HEK293 (cell line): Measurements from ENCODE around the gene EML1.

Source experiments
- CTCF ChIA-PET: fragments of 350-600 bp; formaldehyde crosslinking; extraction: SDS; loops from one replicate; lab custom pipeline; 2021; ENCODE audit warnings: antibody characterized with exemption; lab: Yijun Ruan, JAX
- POLR2A ChIA-PET: fragments of 300-600 bp; formaldehyde crosslinking; extraction: SDS; loops from one replicate; lab custom pipeline; 2020; ENCODE audit warnings: antibody characterized with exemption, inconsistent platforms; lab: Yijun Ruan, JAX
- H3K27ac ChIP-seq: fragments of 200-500 bp; sonication (Bioruptor generic); 2 replicates; pipeline ENCODE4 v1.5.1; 2014; ENCODE audit warnings: low read depth, low read length, control low read depth, inconsistent platforms; ENCODE audit errors: extremely low read depth
- H3K36me3 ChIP-seq, 2 experiments: fragments of 200-500 bp in 1 of 2; sonication (Bioruptor generic) in 1 of 2; 1 replicate in 1 of 2; 2 replicates in 1 of 2; pipeline ENCODE4 v1.5.1; 2014 to 2017; ENCODE audit warnings: inconsistent platforms in 2 of 2, low read length in 2 of 2; ENCODE audit not compliant: control insufficient read depth in 2 of 2, insufficient read depth in 1 of 2
- H3K4me1 ChIP-seq: fragments of 200-500 bp; sonication (Bioruptor generic); 2 replicates; pipeline ENCODE4 v1.5.1; 2014; ENCODE audit warnings: mild to moderate bottlenecking, low read length, inconsistent platforms; ENCODE audit not compliant: control insufficient read depth, insufficient read depth
- H3K4me3 ChIP-seq: 2 replicates; pipeline ENCODE4 v1.5.1; 2011; ENCODE audit warnings: low read depth, mild to moderate bottlenecking, control low read depth, low read length, moderate library complexity
- H3K9me3 ChIP-seq: fragments of 200-500 bp; sonication (Bioruptor generic); 2 replicates; pipeline ENCODE4 v1.5.1; 2014; ENCODE audit warnings: low read depth, low read length, inconsistent platforms; ENCODE audit not compliant: control insufficient read depth, insufficient read depth
- GLIS1 ChIP-seq: fragments of 450-650 bp; formaldehyde crosslinking; IDR thresholded peaks from 2 replicates; pipeline ENCODE4 v1.5.1; 2016; ENCODE audit warnings: missing biosample characterization, missing genetic modification characterization
- GLIS2 ChIP-seq: fragments of 450-650 bp; formaldehyde crosslinking; IDR thresholded peaks from 2 replicates; pipeline ENCODE4 v1.5.1; 2016; ENCODE audit warnings: missing biosample characterization, missing genetic modification characterization
- HOXA7 ChIP-seq: sonication (generic); formaldehyde crosslinking; IDR thresholded peaks from 2 replicates; pipeline ENCODE4 v1.8.1; 2022; ENCODE audit warnings: missing genetic modification reagents, borderline replicate concordance
- HOXC10 ChIP-seq: sonication (generic); formaldehyde crosslinking; IDR thresholded peaks from 2 replicates; pipeline ENCODE4 v1.8.1; 2023; ENCODE audit warnings: mild to moderate bottlenecking, missing genetic modification reagents
- MYNN ChIP-seq: fragments of 450-650 bp; formaldehyde crosslinking; IDR thresholded peaks from 2 replicates; pipeline ENCODE4 v1.5.1; 2016; ENCODE audit warnings: missing biosample characterization, missing genetic modification characterization, borderline replicate concordance
- ZBTB17 ChIP-seq: fragments of 450-650 bp; formaldehyde crosslinking; IDR thresholded peaks from 2 replicates; pipeline ENCODE4 v1.5.1; 2016; ENCODE audit warnings: missing biosample characterization, missing genetic modification characterization
- ZBTB21 ChIP-seq: fragments of 450-650 bp; formaldehyde crosslinking; IDR thresholded peaks from 2 replicates; pipeline ENCODE4 v1.5.1; 2017; ENCODE audit warnings: missing biosample characterization, missing genetic modification characterization
- ZBTB48 ChIP-seq: fragments of 450-650 bp; formaldehyde crosslinking; IDR thresholded peaks from 2 replicates; pipeline ENCODE4 v1.5.1; 2016; ENCODE audit warnings: missing biosample characterization, missing genetic modification characterization
- ZFHX2 ChIP-seq: fragments of 450-650 bp; formaldehyde crosslinking; conservative IDR thresholded peaks from 2 replicates; pipeline ENCODE4 v1.5.1; 2016; ENCODE audit warnings: missing biosample characterization, missing genetic modification characterization
- ZFP37 ChIP-seq: fragments of 450-650 bp; formaldehyde crosslinking; IDR thresholded peaks from 2 replicates; pipeline ENCODE4 v1.5.1; 2016; ENCODE audit warnings: missing biosample characterization, missing genetic modification characterization
- ZFP69B ChIP-seq: fragments of 450-650 bp; formaldehyde crosslinking; IDR thresholded peaks from 2 replicates; pipeline ENCODE4 v1.5.1; 2016; ENCODE audit warnings: missing biosample characterization, missing genetic modification characterization
- ZNF114 ChIP-seq: fragments of 450-650 bp; formaldehyde crosslinking; IDR thresholded peaks from 2 replicates; pipeline ENCODE4 v1.5.0; 2017; ENCODE audit warnings: missing biosample characterization, missing genetic modification characterization
- ZNF132 ChIP-seq: fragments of 450-650 bp; formaldehyde crosslinking; IDR thresholded peaks from 2 replicates; pipeline ENCODE4 v1.5.1; 2017; ENCODE audit warnings: missing biosample characterization, missing genetic modification characterization, borderline replicate concordance
- ZNF133 ChIP-seq: fragments of 450-650 bp; formaldehyde crosslinking; IDR thresholded peaks from 2 replicates; pipeline ENCODE4 v1.5.1; 2016; ENCODE audit warnings: missing biosample characterization, missing genetic modification characterization
- ZNF2 ChIP-seq: fragments of 450-650 bp; formaldehyde crosslinking; IDR thresholded peaks from 2 replicates; pipeline ENCODE4 v1.5.1; 2016; ENCODE audit warnings: missing biosample characterization, missing genetic modification characterization
- ZNF335 ChIP-seq: fragments of 450-650 bp; formaldehyde crosslinking; conservative IDR thresholded peaks from 2 replicates; pipeline ENCODE4 v1.5.1; 2016; ENCODE audit warnings: missing biosample characterization, missing genetic modification characterization
- ZNF514 ChIP-seq: fragments of 450-650 bp; formaldehyde crosslinking; IDR thresholded peaks from 2 replicates; pipeline ENCODE4 v1.5.1; 2016; ENCODE audit warnings: missing biosample characterization, missing genetic modification characterization
- ZNF555 ChIP-seq: fragments of 450-650 bp; formaldehyde crosslinking; conservative IDR thresholded peaks from 2 replicates; pipeline ENCODE4 v1.5.1; 2017; ENCODE audit warnings: missing biosample characterization, mild to moderate bottlenecking, missing genetic modification characterization, inconsistent platforms
- ZNF670 ChIP-seq: fragments of 450-650 bp; formaldehyde crosslinking; IDR thresholded peaks from 2 replicates; pipeline ENCODE4 v1.5.1; 2016; ENCODE audit warnings: missing biosample characterization, missing genetic modification characterization, low read depth
- ZNF677 ChIP-seq: fragments of 450-650 bp; IDR thresholded peaks from 2 replicates; pipeline ENCODE4 v1.5.0; 2018; ENCODE audit warnings: missing biosample characterization, mild to moderate bottlenecking, missing genetic modification characterization, moderate library complexity
- ZNF707 ChIP-seq: fragments of 450-650 bp; formaldehyde crosslinking; IDR thresholded peaks from 2 replicates; pipeline ENCODE4 v1.5.1; 2016; ENCODE audit warnings: missing biosample characterization, missing genetic modification characterization
- ZNF768 ChIP-seq: fragments of 450-650 bp; formaldehyde crosslinking; IDR thresholded peaks from 2 replicates; pipeline ENCODE4 v1.5.1; 2018; ENCODE audit warnings: missing biosample characterization, mild to moderate bottlenecking, missing genetic modification characterization
- ZSCAN23 ChIP-seq: fragments of 450-650 bp; formaldehyde crosslinking; IDR thresholded peaks from 2 replicates; pipeline ENCODE4 v1.5.1; 2016; ENCODE audit warnings: missing biosample characterization, missing genetic modification characterization
- ZSCAN30 ChIP-seq: fragments of 450-650 bp; IDR thresholded peaks from 2 replicates; pipeline ENCODE4 v1.5.1; 2018; ENCODE audit warnings: missing biosample characterization, mild to moderate bottlenecking, missing genetic modification characterization, moderate library complexity
- ZXDB ChIP-seq: fragments of 450-650 bp; formaldehyde crosslinking; IDR thresholded peaks from 2 replicates; pipeline ENCODE4 v1.5.1; 2016; ENCODE audit warnings: missing biosample characterization, missing genetic modification characterization
- TF ChIP-seq, protein P1 (sequence below): fragments of 450-650 bp; formaldehyde crosslinking; optimal IDR thresholded peaks from 2 replicates; pipeline ENCODE3; 2016; ENCODE audit warnings: missing biosample characterization, mild to moderate bottlenecking, missing genetic modification characterization
- TF ChIP-seq, protein P2 (sequence below): fragments of 450-650 bp; formaldehyde crosslinking; IDR thresholded peaks from 2 replicates; pipeline ENCODE4 v1.5.1; 2017; ENCODE audit warnings: missing biosample characterization, missing genetic modification characterization
- TF ChIP-seq, protein P3 (sequence below): fragments of 450-650 bp; formaldehyde crosslinking; IDR thresholded peaks from 2 replicates; pipeline ENCODE4 v1.5.1; 2016; ENCODE audit warnings: missing biosample characterization, missing genetic modification characterization
- TF ChIP-seq, protein P4 (sequence below): fragments of 450-650 bp; formaldehyde crosslinking; IDR thresholded peaks from 2 replicates; pipeline ENCODE4 v1.5.1; 2016; ENCODE audit warnings: missing biosample characterization, missing genetic modification characterization
- TF ChIP-seq, protein P5 (sequence below): fragments of 450-650 bp; formaldehyde crosslinking; IDR thresholded peaks from 2 replicates; pipeline ENCODE4 v1.5.1; 2016; ENCODE audit warnings: missing biosample characterization, missing genetic modification characterization
- TF ChIP-seq, protein P6 (sequence below): fragments of 450-650 bp; IDR thresholded peaks from 2 replicates; pipeline ENCODE4 v1.5.1; 2018; ENCODE audit warnings: missing biosample characterization, mild to moderate bottlenecking, missing genetic modification characterization

EML1 gene

DNA sequence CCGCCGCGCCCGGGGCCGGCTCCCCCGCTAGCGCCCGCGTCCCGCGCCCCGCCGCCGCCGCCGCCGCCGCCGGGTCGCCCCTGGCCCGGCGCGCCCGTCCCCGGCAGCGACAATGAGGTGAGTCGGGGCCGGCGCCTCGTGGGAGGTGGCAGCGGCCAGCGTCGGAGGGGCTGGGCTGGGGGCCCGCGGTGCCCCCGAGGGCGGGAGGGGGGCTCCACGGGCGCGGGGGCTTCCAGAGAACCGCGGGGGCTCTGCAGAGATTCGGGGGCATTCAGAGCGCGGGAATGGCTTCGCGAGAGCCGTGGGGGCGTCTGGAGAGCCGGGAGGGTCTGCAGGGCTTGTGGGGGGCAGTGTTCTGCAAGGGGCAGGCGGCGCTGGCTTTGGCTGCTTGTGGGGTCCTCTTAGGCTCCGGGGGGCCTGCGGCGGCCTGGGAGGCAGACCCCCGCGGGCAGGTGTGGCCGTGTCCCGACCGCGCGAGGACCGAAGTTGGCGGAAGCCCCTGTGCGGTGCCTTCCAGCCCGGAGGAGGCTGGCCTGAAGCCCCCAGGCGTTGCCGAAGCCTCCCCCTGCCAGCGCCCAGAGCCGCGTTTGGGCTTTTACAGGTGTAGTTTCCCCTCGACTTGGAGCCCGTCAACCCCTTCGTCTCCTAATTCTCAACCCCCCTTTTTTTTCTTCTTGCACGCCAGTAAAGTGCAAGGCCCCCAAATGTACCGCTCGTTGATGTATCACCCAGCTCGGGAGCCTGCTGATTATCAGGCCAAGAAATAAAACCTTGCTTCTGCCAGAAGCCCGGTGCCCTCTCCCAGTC is 178.9 kb downstream of the EML1 start:
- Histone ChIP-seq H3K9me3 (no peaks in the 10 kb centered on the region; the same call in 1 of the 2 replicates), H3K4me3 (peak overlapping the region; percentile 87), H3K27ac (peak overlapping the region; percentile 82), H3K4me1 (no peaks in the 10 kb centered on the region), H3K36me3 (0 out of 3 replicates have a peak, but pooled peaks cover 0 to 3% of the 10 kb centered on the region in 2 experiments)
- ChIA-PET POLR2A (interaction anchor here (1.2 kb wide), 1 partner anchor 491 kb away, joined by 5 read pairs; the partner anchor contains the start of genes CCNK and SETD3), CTCF (interaction anchor here (0.6 to 0.7 kb wide), 3 partner anchors 23 to 346 kb away, joined by 3 to 4 read pairs (median 3); no protein-coding TSS in a partner anchor)
- TF ChIP-seq, protein P1, sequence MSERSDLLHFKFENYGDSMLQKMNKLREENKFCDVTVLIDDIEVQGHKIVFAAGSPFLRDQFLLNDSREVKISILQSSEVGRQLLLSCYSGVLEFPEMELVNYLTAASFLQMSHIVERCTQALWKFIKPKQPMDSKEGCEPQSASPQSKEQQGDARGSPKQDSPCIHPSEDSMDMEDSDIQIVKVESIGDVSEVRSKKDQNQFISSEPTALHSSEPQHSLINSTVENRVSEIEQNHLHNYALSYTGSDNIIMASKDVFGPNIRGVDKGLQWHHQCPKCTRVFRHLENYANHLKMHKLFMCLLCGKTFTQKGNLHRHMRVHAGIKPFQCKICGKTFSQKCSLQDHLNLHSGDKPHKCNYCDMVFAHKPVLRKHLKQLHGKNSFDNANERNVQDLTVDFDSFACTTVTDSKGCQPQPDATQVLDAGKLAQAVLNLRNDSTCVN (tag by site-specific recombination) = peak; percentile 41
- TF ChIP-seq ZBTB21 (tag by site-specific recombination) = no peak
- no peak for TF ChIP-seq ZNF677 (tag by site-specific recombination)
- TF ChIP-seq ZNF707 (tag by site-specific recombination) = no peak
- TF ChIP-seq ZSCAN23 (tag by site-specific recombination) = no peak
- TF ChIP-seq, protein P2, sequence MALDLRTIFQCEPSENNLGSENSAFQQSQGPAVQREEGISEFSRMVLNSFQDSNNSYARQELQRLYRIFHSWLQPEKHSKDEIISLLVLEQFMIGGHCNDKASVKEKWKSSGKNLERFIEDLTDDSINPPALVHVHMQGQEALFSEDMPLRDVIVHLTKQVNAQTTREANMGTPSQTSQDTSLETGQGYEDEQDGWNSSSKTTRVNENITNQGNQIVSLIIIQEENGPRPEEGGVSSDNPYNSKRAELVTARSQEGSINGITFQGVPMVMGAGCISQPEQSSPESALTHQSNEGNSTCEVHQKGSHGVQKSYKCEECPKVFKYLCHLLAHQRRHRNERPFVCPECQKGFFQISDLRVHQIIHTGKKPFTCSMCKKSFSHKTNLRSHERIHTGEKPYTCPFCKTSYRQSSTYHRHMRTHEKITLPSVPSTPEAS (tag by site-specific recombination) = no peak
- 0 out of 2 replicates have a peak, but pooled peaks have one; percentile 38 for TF ChIP-seq ZXDB (tag by site-specific recombination)
- TF ChIP-seq GLIS2 = peak; percentile 99
- TF ChIP-seq ZNF768 (tag by site-specific recombination) = no peak
- TF ChIP-seq ZNF133 (tag by site-specific recombination) = no peak
- TF ChIP-seq MYNN (tag by site-specific recombination) = no peak
- TF ChIP-seq ZNF2 = no peak
- no peak for TF ChIP-seq ZNF114
- TF ChIP-seq ZFP37 (tag by site-specific recombination) = no peak
- TF ChIP-seq, protein P3, sequence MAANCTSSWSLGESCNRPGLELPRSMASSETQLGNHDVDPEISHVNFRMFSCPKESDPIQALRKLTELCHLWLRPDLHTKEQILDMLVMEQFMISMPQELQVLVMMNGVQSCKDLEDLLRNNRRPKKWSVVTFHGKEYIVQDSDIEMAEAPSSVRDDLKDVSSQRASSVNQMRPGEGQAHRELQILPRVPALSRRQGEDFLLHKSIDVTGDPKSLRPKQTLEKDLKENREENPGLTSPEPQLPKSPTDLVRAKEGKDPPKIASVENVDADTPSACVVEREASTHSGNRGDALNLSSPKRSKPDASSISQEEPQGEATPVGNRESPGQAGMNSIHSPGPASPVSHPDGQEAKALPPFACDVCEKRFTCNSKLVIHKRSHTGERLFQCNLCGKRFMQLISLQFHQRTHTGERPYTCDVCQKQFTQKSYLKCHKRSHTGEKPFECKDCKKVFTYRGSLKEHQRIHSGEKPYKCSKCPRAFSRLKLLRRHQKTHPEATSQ (tag by site-specific recombination) = no peak
- TF ChIP-seq ZFHX2 (tag by site-specific recombination) = peak; percentile 31; the same call in 1 of the 2 replicates
- TF ChIP-seq ZFP69B = no peak
- TF ChIP-seq ZSCAN30 = 0 out of 2 replicates have a peak, but pooled peaks have one; percentile 35
- TF ChIP-seq HOXC10 = no peak
- TF ChIP-seq ZNF670 = no peak
- no peak for TF ChIP-seq ZNF132 (tag by site-specific recombination)
- peak; percentile 98 for TF ChIP-seq ZNF335 (tag by site-specific recombination)
- TF ChIP-seq ZBTB17 = no peak
- TF ChIP-seq, protein P4, sequence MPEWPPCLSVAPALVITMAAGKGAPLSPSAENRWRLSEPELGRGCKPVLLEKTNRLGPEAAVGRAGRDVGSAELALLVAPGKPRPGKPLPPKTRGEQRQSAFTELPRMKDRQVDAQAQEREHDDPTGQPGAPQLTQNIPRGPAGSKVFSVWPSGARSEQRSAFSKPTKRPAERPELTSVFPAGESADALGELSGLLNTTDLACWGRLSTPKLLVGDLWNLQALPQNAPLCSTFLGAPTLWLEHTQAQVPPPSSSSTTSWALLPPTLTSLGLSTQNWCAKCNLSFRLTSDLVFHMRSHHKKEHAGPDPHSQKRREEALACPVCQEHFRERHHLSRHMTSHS (tag by site-specific recombination) = no peak
- TF ChIP-seq ZNF514 (tag by site-specific recombination) = no peak
- 0 out of 2 replicates have a peak, but pooled peaks have one; percentile 32 for TF ChIP-seq ZBTB48 (tag by site-specific recombination)
- peak; percentile 100 for TF ChIP-seq GLIS1 (tag by site-specific recombination)
- no peak for TF ChIP-seq ZNF555 (tag by site-specific recombination)
- TF ChIP-seq, protein P5, sequence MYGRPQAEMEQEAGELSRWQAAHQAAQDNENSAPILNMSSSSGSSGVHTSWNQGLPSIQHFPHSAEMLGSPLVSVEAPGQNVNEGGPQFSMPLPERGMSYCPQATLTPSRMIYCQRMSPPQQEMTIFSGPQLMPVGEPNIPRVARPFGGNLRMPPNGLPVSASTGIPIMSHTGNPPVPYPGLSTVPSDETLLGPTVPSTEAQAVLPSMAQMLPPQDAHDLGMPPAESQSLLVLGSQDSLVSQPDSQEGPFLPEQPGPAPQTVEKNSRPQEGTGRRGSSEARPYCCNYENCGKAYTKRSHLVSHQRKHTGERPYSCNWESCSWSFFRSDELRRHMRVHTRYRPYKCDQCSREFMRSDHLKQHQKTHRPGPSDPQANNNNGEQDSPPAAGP (tag by site-specific recombination) = no peak; the same call in 1 of the 2 replicates
- TF ChIP-seq, protein P6, sequence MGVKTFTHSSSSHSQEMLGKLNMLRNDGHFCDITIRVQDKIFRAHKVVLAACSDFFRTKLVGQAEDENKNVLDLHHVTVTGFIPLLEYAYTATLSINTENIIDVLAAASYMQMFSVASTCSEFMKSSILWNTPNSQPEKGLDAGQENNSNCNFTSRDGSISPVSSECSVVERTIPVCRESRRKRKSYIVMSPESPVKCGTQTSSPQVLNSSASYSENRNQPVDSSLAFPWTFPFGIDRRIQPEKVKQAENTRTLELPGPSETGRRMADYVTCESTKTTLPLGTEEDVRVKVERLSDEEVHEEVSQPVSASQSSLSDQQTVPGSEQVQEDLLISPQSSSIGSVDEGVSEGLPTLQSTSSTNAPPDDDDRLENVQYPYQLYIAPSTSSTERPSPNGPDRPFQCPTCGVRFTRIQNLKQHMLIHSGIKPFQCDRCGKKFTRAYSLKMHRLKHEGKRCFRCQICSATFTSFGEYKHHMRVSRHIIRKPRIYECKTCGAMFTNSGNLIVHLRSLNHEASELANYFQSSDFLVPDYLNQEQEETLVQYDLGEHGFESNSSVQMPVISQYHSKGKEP (tag by site-specific recombination) = no peak
- no peak for TF ChIP-seq HOXA7 (CRISPR knock-in tag)
